GM12878 (cell line): ENCODE results near the gene WDR89. TPM values are rescaled to one million over a fixed set of nuclear protein-coding genes. Genes with fewer than 3 reads are reported as not detected.

Source experiments
- ATAC-seq: fragments of 200-7000 bp; cut with Tn5 transposase; 3 replicates; pipeline ENCODE4 v1.9.1; 2020; ENCODE audit warnings: mild to moderate bottlenecking, moderate library complexity
- BruUV-seq: library from RNA; stranded (reverse); fragments of 400-500 nt; replicated peaks from 2 replicates; lab custom pipeline; 2021; lab: Mats Ljungman, UMichigan
- CTCF ChIA-PET: fragments of 300-600 bp; sonication (Branson Sonifier 250); formaldehyde crosslinking; extraction: SDS; loops from one replicate; lab custom pipeline; 2021; ENCODE audit warnings: inconsistent platforms; lab: Yijun Ruan, JAX
- POLR2A ChIA-PET: fragments of 350-600 bp; formaldehyde crosslinking; extraction: SDS; loops from one replicate; lab custom pipeline; 2021; ENCODE audit warnings: inconsistent platforms; lab: Charles Lee
- RAD21 ChIA-PET: fragments of 300-600 bp; sonication (Branson Sonifier 250); formaldehyde crosslinking; loops from one replicate; lab custom pipeline; 2023; ENCODE audit warnings: antibody characterized with exemption; ENCODE audit not compliant: unreplicated experiment; lab: Charles Lee
- SMC1A ChIA-PET: fragments of 300-600 bp; sonication (Branson Sonifier 250); formaldehyde crosslinking; loops from one replicate; lab custom pipeline; 2023; ENCODE audit not compliant: unreplicated experiment, uncharacterized antibody; lab: Charles Lee
- DNase-seq: peaks from one replicate; pipeline ENCODE4 v3.0.0-alpha.2; 2011; ENCODE audit warnings: low read depth, low spot score
- FAIRE-seq: peaks from 3 replicates; lab custom pipeline; 2011; peaks lifted over from hg19 to GRCh38; lab: Jason Lieb, UNC
- H2AFZ ChIP-seq: 2 replicates; pipeline ENCODE4 v1.6.0; 2011; ENCODE audit warnings: low read depth, low read length, control low read depth; ENCODE audit not compliant: control insufficient read depth
- H3K27ac ChIP-seq: 2 replicates; pipeline ENCODE4 v1.5.1; 2011; ENCODE audit warnings: control low read depth; ENCODE audit not compliant: control insufficient read depth, insufficient read depth
- H3K27me3 ChIP-seq, 2 experiments: replicated peaks in 1 of 2; 2 replicates each; pipeline versions ENCODE4 v1.6.0 to v1.6.1; 2011; ENCODE audit warnings: low read length in 1 of 2; ENCODE audit not compliant: control insufficient read depth in 2 of 2, insufficient read depth in 2 of 2
- H3K36me3 ChIP-seq, 2 experiments: 2 replicates each; pipeline ENCODE4 v1.5.1; 2011; ENCODE audit warnings: low read length in 1 of 2; ENCODE audit not compliant: control insufficient read depth in 2 of 2, insufficient read depth in 2 of 2
- H3K4me1 ChIP-seq: 2 replicates; pipeline ENCODE4 v1.6.1; 2011; ENCODE audit warnings: mild to moderate bottlenecking, low read length, moderate library complexity, mixed read lengths; ENCODE audit not compliant: control insufficient read depth, insufficient read depth
- H3K4me2 ChIP-seq: 2 replicates; pipeline ENCODE4 v1.6.0; 2011; ENCODE audit warnings: control low read depth; ENCODE audit not compliant: control insufficient read depth, insufficient read depth
- H3K4me3 ChIP-seq: fragments of 200-600 bp; sonication (generic); 2 replicates; pipeline ENCODE4 v1.5.1; 2016
- H3K79me2 ChIP-seq: 2 replicates; pipeline ENCODE4 v1.6.0; 2011; ENCODE audit warnings: low read length; ENCODE audit not compliant: control insufficient read depth, insufficient read depth
- H3K9ac ChIP-seq: 2 replicates; pipeline ENCODE4 v1.8.0; 2011; ENCODE audit warnings: low read length, control low read depth, mixed read lengths; ENCODE audit not compliant: control insufficient read depth, insufficient read depth
- H3K9me3 ChIP-seq: replicated peaks from 3 replicates; pipeline ENCODE4 v1.5.1; 2011; ENCODE audit warnings: mild to moderate bottlenecking, low read length; ENCODE audit not compliant: control insufficient read depth, insufficient read depth
- H4K20me1 ChIP-seq: 2 replicates; pipeline ENCODE4 v1.6.0; 2011; ENCODE audit not compliant: control insufficient read depth, insufficient read depth
- ATF7 ChIP-seq: fragments of 450-650 bp; IDR thresholded peaks from 2 replicates; pipeline ENCODE4 v1.6.1; 2016; ENCODE audit warnings: low read depth, mild to moderate bottlenecking
- BMI1 ChIP-seq: fragments of 450-650 bp; IDR thresholded peaks from 2 replicates; pipeline ENCODE4 v1.6.1; 2016; ENCODE audit warnings: mild to moderate bottlenecking, moderate library complexity, borderline replicate concordance
- MLLT1 ChIP-seq: fragments of 450-650 bp; IDR thresholded peaks from 2 replicates; pipeline ENCODE4 v1.6.1; 2016; ENCODE audit warnings: mild to moderate bottlenecking
- STAT1 ChIP-seq: fragments of 450-650 bp; conservative IDR thresholded peaks from 2 replicates; pipeline ENCODE4 v1.6.1; 2014; ENCODE audit warnings: antibody characterized with exemption, mild to moderate bottlenecking
- WGBS: methylation state at CpG from one replicate; pipeline ENCODE4 v1.1.6; 2016; ENCODE audit warnings: low lambda C conversion rate; ENCODE audit not compliant: insufficient replicate concordance, insufficient coverage; ENCODE audit errors: missing lambda C conversion rate; 5-methylcytosine and 5-hydroxymethylcytosine counted together
- in situ Hi-C: fragments of 300-500 bp; cut with MboI; formaldehyde crosslinking; loops from 9 replicates; pipeline ENCODE4 v1.14.3; 2018; ENCODE audit warnings: mixed read lengths
- intact Hi-C: fragments of 100-400 bp; cut with micrococcal nuclease; formaldehyde crosslinking; loops from one replicate; pipeline ENCODE4 v1.14.2; 2022; ENCODE audit not compliant: unreplicated experiment
- polyA plus RNA-seq, 11 experiments: library from polyadenylated mRNA; depleted of rRNA in 4 of 11; unstranded in 6 of 11; stranded (reverse) in 5 of 11; fragments of >200 nt; fragmentation: Nextera tagmentation in 4 of 11; fragmentation: Illumina TruSeq in 1 of 11; extraction: Ambion mirVana in 4 of 11; extraction: Trizol in 1 of 11; gene quantifications; 1 replicate in 1 of 11; 2 replicates in 10 of 11; pipeline versions ENCODE4 v1.2.1 to v1.2.3, GENCODE V29; 2011 to 2016; ENCODE audit warnings: inconsistent platforms in 2 of 11, missing spikeins in 2 of 11, low read depth in 1 of 11
- total RNA-seq, 4 experiments: library from RNA; depleted of rRNA in 3 of 4; stranded (reverse); fragments of >200 nt in 3 of 4; fragmentation: Illumina TruSeq in 1 of 4; extraction: Trizol in 1 of 4; gene quantifications; 2 replicates each; pipeline versions ENCODE4 v1.2.1 to v1.2.3, GENCODE V29; 2013 to 2021

Gene WDR89
- total and polyA plus RNA-seq, 10 of the 15 experiments (the other 5 are each of a cell fraction or from before 2014, with no cell fraction given), result 11.8 to 25.7 (median 17.5) TPM

DNA sequence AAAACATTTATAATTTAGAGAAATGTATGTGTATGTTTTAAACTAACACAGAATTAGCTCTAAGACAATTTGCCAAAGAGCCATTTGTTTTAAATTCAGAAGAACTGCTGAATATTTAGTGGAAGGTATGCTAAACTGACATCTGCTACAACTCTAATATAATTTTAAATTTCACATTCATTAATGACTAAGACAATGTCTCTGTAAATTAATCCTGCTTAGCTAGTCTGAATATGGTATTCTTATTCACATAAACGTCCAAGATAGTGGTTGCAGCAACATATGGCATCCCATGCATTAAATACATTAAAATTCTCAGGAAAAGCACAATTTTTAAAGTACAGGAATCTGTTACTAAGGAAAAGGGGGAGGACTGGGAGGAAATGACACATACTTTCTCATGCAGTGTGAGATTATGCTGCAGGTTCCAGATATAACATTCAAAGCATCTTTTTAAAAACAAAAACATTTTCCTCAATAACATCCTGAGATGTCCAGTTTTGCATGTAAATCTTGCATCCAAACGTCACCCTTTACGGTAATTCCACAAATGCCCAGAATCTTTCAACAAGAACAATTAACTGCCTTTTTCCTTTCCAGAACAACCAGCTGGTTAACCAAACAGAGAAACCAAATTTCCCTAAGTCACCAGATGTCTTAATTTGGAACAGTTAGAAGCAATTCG, 26.9 kb downstream of the WDR89 start:
- ATAC-seq, result no peak

More for the DNA sequence above, 26.9 kb downstream of the WDR89 start:
- DNase-seq (no peak), FAIRE-seq (no peak)
- Histone ChIP-seq H3K79me2 (peaks cover 13% of the 10 kb centered on the region), H3K9ac (no peak overlapping the region), H3K36me3 (no peaks in the 10 kb centered on the region), H3K27me3 (no peaks in the 10 kb centered on the region), H3K4me1 (peaks cover 4% of the 10 kb centered on the region), H3K27ac (no peak overlapping the region), H3K4me3 (no peak overlapping the region), H2AFZ (no peak overlapping the region), H3K4me2 (no peak overlapping the region), H3K9me3 (no peaks in the 10 kb centered on the region), H4K20me1 (no peaks in the 10 kb centered on the region)
- CTCF ChIA-PET, result interaction anchor here (1.0 to 2.0 kb wide), 2 partner anchors 177 to 226 kb away, joined by 4 to 5 read pairs; no protein-coding TSS in a partner anchor
- SMC1A ChIA-PET, result interaction anchor here (1.1 to 2.2 kb wide), 7 partner anchors 11 to 395 kb away, joined by 3 to 8 read pairs (median 3); no protein-coding TSS in a partner anchor
- intact Hi-C loops, result loop anchor here (5.0 kb wide), 1 partner anchor 228 kb away; no protein-coding TSS in a partner anchor
- in situ Hi-C loops, result no loop called here
- POLR2A ChIA-PET, result interaction anchor here (0.5 to 1.2 kb wide), 3 partner anchors 9 to 96 kb away, joined by 3 to 4 read pairs (median 3); no protein-coding TSS in a partner anchor
- WGBS, result 71% methylated on average over 4 of the region's 4 CpGs
- TF ChIP-seq STAT1, result no peak
- TF ChIP-seq BMI1, result no peak
- no peak for TF ChIP-seq MLLT1
- TF ChIP-seq ATF7, result no peak
- RAD21 ChIA-PET, result no interaction called here
- BruUV-seq, result TSS peak; percentile 7
